T follicular helper cell (primary cell): Measurements from ENCODE around the gene EPN1.

Source experiments
- DNase-seq: peaks from one replicate; pipeline ENCODE4 v3.0.0-alpha.2; 2020; ENCODE audit warnings: low read depth

The EPN1 gene

GRCh38 chr19:55646889-55647731, 27.9 kb upstream of the EPN1 start:
- no peak for DNase-seq

DNA sequence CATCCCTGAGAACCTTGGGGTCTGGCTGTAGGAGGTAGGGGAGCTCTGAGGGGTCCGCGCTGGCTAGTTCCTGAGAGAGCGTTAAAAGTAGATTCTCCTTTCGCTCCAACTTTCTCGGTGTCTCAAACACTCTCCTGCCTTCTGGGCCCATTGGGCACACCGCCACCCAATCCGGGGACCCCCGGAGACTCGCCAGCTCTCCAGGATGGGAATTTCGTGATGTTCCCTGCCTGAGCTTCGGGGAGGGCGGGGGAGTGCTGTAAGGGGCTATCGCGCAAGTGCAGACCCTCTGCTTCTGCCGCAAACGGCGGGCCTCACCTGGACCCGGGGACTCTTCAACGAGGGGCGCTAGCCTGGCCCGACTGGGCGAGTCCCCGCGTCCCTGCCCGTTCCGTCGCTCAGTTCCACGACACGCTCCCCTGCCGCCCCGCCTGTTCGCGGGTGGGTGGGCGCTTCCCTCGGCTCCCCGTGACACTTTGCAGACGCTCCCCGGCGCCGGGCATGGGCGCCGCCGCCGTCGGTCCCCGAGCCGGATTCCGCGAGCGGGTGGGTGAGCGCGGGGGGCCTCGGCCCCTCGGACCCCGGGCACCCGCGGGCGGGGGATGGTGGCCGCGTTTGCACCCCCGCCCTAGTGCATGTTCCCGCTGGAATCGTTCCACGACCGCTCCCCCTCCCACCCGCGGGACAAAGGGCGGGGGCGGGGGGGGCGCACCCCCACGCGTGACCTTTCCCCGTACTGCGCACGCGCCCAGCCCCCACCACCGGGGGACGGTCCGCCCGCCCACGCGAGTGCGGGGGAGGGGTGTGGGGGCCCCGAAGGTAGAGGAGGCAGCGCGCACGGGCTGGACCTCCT, 27.1 kb upstream of the EPN1 start, which contains the start of gene CCDC106:
TSS of gene CCDC106 (plus strand) at position 481 of the 853 bp plus-strand sequence. CDS start 835 bp downstream, outside the sequence.
- no peak for DNase-seq

GRCh38 chr19:55648585-55649267, 26.3 kb upstream of the EPN1 start:
- DNase-seq: no peak

- DNase-seq: no peak
These were observed 25.5 kb upstream of the EPN1 start for GRCh38 chr19:55649268-55650125.

GRCh38 chr19:55650126-55650557, 24.9 kb upstream of the EPN1 start:
- DNase-seq: no peak

DNA sequence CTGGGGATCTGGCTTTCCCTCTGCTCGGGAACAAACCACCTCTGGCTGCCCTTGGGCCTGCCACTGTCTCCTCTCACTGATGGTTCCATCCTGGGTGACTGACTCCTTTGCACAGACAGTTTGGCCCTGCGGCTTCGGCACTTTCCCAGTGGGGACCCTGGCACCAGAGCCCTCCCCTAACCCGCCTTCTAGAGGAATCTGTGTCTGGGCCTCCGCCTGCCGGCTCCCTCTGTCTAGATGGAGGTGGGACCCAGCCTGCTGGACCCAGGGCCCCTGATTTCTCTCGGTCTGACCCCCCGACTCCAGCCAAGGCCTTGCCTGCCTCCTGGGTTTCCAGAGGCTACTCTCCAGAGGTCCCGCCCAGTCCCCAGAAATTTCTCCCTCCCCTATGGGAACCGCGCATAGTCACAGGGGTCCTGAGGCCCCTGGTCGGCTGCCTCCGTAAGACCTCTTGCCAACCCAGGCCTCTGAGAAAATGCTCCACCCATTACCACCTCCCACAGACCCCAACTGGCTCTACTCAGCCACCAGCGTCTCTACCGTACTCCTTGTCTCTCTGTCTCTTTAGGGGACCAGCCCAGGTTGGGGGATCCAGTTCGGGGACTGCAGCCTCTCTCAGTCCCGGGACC, 24.3 kb upstream of the EPN1 start:
- no peak for DNase-seq

DNA sequence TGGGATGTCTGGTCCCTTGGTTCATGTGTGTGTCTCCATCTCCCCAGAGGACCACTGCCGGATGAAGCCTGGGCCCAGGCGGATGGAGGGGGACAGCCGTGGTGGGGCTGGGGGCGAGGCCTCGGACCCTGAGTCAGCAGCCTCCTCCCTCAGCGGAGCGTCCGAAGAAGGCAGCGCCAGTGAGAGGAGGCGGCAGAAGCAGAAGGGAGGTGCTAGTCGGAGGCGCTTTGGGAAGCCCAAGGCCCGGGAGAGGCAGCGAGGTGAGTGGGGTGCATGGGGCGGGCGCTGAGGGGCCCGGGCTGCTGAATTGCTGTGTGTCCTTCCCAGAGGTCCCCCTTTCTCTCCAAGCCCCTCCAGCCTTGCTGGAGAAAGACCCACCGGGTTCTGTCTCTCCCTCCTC, 23.8 kb upstream of the EPN1 start:
- no peak for DNase-seq

GRCh38 chr19:55652311-55653128, 22.5 kb upstream of the EPN1 start:
- DNase-seq: no peak

- peak; percentile 99 for DNase-seq
These were observed 21.2 kb upstream of the EPN1 start for GRCh38 chr19:55653651-55654322.

- DNase-seq: peak; percentile 99
These were observed 20.6 kb upstream of the EPN1 start for GRCh38 chr19:55654323-55654867.

GRCh38 chr19:55654868-55655647, 20.0 kb upstream of the EPN1 start, which contains the start of gene U2AF2:
U2AF2 (plus strand) TSS chr19:55655035; CDS start chr19:55655105, 70 bp downstream.
- DNase-seq: peak; percentile 98

GRCh38 chr19:55655648-55656040, 19.4 kb upstream of the EPN1 start:
- no peak for DNase-seq

- DNase-seq: no peak
These were observed 18.5 kb upstream of the EPN1 start for GRCh38 chr19:55656552-55656951.

- no peak for DNase-seq
These were observed 17.9 kb upstream of the EPN1 start for GRCh38 chr19:55656988-55657747.

DNA sequence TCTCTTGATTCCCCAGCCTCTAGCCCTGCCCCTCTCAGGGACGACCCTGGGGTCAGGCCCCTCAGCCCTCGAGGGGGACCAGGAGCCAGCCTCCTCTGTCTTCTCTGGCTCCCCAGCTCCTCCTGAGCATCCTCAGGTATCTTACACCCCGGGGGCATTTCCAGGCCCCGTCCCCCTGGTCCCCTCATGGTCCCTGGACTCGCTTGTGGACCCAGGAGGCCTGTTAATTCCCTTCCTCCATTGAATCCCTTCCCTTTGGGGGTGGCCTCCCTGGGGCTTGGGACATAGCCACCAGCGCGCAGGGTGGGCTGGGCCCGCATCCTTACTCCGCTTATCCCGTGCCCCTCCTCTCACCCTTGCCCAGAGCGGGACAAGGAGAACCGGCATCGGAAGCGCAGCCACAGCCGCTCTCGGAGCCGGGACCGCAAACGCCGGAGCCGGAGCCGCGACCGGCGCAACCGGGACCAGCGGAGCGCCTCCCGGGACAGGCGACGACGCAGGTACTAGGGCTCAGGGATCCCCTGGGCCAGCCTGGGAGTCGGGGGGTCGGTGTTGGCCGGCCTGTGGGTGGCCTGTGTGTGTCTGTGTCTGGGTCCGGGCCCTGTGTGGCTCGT, 16.1 kb upstream of the EPN1 start:
- DNase-seq: no peak

- no peak for DNase-seq
These were observed 15.2 kb upstream of the EPN1 start for GRCh38 chr19:55659822-55660221.

DNA sequence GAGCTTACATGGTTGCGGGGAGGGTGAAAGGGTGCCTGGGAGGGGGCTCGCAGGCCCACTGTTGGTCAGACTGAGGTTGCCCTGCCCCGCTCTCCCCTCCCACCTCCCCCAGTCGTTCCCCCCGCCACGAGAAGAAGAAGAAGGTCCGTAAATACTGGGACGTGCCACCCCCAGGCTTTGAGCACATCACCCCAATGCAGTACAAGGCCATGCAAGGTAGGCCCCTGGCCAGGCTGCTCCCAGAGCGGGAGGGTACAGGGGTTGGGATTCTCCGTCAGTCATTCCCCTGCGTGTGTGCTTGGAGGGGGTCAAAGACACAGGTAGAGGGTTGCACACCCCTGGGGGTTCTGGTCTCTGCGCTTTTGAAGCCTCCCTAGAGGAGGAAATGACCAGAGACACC, 14.6 kb upstream of the EPN1 start:
- DNase-seq: no peak
